ENCODE measurements around the gene PIK3CD. TPM values are rescaled to one million over a fixed set of nuclear protein-coding genes. Genes with fewer than 3 reads are reported as not detected.
A peak's percentile ranks its signal among the peaks of the same experiment; 100 is the strongest.

The PIK3CD gene
- total RNA-seq, 1 donor from 2014 or later = 1.8 TPM

DNA sequence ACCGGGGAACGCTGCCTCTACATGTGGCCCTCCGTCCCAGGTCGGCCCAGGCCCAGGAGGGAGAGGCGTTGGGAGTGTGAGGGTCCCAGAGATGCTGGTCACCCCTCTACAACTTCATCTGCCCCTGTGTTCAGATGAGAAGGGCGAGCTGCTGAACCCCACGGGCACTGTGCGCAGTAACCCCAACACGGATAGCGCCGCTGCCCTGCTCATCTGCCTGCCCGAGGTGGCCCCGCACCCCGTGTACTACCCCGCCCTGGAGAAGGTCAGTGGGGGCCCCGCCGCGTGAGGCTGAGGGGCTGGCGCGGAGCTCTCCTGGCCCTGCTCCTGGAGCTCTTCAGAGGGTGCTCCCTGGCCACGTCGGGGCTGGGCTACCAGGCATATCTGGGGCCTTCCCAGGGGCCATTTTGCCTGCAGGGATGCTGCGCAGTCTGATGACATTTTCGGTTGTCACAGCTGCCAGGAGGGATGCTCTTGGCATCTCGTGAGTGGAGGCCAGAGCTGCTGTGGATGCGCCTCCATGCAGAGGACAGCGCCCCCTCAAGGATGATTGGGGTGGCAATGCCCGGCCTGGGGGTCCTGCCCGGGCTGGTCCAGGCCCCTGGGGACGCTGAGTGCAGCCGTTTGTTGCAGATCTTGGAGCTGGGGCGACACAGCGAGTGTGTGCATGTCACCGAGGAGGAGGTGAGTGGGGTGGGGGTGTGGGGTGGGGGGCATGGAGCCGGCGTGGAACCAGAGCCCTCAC is 68.6 kb downstream of the PIK3CD start:
- Mint-ChIP-seq H3K27ac (no peak overlapping the region), H3K4me3 (no peak overlapping the region), H3K4me1 (ENCODE audit: unreplicated experiment) (peaks cover 9% of the 10 kb centered on the region), H3K36me3 (no peaks in the 10 kb centered on the region), H3K9me3 (no peaks in the 10 kb centered on the region), H3K27me3 (no peaks in the 10 kb centered on the region)
- DNase-seq (ENCODE audit: extremely low spot score, unreplicated experiment) = no peak
- TF ChIP-seq, protein P1, sequence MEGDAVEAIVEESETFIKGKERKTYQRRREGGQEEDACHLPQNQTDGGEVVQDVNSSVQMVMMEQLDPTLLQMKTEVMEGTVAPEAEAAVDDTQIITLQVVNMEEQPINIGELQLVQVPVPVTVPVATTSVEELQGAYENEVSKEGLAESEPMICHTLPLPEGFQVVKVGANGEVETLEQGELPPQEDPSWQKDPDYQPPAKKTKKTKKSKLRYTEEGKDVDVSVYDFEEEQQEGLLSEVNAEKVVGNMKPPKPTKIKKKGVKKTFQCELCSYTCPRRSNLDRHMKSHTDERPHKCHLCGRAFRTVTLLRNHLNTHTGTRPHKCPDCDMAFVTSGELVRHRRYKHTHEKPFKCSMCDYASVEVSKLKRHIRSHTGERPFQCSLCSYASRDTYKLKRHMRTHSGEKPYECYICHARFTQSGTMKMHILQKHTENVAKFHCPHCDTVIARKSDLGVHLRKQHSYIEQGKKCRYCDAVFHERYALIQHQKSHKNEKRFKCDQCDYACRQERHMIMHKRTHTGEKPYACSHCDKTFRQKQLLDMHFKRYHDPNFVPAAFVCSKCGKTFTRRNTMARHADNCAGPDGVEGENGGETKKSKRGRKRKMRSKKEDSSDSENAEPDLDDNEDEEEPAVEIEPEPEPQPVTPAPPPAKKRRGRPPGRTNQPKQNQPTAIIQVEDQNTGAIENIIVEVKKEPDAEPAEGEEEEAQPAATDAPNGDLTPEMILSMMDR (conservative IDR thresholded peaks at IDR 0.05) = no peak

DNA sequence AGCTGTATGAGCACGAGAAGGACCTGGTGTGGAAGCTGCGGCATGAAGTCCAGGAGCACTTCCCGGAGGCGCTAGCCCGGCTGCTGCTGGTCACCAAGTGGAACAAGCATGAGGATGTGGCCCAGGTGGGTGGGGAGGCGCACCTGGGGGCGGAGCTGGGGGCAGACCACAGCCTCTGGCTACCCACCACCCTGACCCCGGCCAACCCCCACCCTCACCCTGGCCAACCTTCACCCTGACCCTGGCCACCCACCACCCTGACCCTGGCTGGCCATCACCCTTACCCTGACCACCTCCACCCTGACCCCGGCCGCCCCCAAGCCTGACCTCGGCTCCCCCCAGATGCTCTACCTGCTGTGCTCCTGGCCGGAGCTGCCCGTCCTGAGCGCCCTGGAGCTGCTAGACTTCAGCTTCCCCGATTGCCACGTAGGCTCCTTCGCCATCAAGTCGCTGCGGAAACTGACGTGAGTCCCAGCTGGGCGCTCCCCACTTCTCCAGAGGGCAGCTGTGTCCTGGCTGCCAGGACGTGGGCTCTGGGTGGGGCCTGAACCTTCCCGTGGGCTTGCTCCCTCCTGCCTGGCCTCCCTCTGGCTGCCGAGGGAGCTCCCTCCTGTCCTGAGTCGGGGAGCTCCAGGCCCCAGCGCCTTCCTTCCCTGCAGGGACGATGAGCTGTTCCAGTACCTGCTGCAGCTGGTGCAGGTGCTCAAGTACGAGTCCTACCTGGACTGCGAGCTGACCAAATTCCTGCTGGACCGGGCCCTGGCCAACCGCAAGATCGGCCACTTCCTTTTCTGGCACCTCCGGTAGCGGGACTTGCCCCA is 69.5 kb downstream of the PIK3CD start:
- no peak for DNase-seq (ENCODE audit: extremely low spot score, unreplicated experiment)
- Mint-ChIP-seq H3K4me3 (no peak overlapping the region), H3K36me3 (no peaks in the 10 kb centered on the region), H3K27me3 (no peaks in the 10 kb centered on the region), H3K4me1 (ENCODE audit: unreplicated experiment) (peaks cover 9% of the 10 kb centered on the region), H3K9me3 (no peaks in the 10 kb centered on the region), H3K27ac (no peak overlapping the region)
- TF ChIP-seq, protein P1 (conservative IDR thresholded peaks at IDR 0.05) = no peak

DNA sequence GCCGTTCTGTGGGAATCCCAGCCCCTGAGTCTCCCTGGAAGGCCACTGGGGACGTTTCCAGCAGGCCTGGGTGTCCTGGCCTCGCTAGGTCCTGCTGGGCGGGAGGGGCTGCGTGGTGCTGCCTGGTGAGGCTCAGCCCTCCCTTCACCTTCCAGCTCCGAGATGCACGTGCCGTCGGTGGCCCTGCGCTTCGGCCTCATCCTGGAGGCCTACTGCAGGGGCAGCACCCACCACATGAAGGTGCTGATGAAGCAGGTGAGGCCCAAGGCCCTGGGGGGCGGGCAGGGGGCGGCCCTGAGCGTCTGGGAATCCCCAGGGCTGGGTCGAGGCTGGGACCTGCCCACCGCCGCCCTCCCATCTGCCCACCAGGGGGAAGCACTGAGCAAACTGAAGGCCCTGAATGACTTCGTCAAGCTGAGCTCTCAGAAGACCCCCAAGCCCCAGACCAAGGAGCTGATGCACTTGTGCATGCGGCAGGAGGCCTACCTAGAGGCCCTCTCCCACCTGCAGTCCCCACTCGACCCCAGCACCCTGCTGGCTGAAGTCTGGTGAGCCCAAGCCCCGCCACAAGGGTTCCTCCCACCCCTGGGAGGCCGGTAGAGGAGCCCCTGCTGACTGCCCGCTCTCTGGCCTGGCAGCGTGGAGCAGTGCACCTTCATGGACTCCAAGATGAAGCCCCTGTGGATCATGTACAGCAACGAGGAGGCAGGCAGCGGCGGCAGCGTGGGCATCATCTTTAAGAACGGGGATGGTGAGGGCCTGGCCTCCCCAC is 70.3 kb downstream of the PIK3CD start:
- no peak overlapping the region for H3K27ac Mint-ChIP-seq
- TF ChIP-seq, protein P1 (conservative IDR thresholded peaks at IDR 0.05) = peak; percentile 85
- peaks cover 9% of the 10 kb centered on the region for H3K4me1 Mint-ChIP-seq (ENCODE audit: unreplicated experiment)
- DNase-seq (ENCODE audit: extremely low spot score, unreplicated experiment) = no peak
- H3K4me3 Mint-ChIP-seq = no peak overlapping the region
- H3K36me3 Mint-ChIP-seq = no peaks in the 10 kb centered on the region
- H3K9me3 Mint-ChIP-seq = no peaks in the 10 kb centered on the region
- H3K27me3 Mint-ChIP-seq = no peaks in the 10 kb centered on the region

DNA sequence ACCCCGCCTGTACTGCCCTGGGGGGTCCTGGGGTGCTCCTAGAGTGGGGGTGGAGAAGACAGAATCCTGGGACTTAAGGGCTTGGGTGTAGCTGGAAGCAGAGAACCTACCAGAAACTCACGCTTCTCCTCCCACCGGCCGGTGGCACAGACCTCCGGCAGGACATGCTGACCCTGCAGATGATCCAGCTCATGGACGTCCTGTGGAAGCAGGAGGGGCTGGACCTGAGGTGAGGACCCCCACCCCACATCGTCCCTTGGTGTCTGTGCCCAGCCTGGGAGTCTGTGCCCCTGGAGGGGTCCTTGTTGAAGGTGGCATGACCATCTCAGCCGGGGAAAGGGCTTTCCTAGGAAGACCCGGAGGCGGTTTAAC is 70.8 kb downstream of the PIK3CD start:
- Mint-ChIP-seq H3K27ac (no peak overlapping the region), H3K27me3 (no peaks in the 10 kb centered on the region), H3K9me3 (no peaks in the 10 kb centered on the region), H3K36me3 (no peaks in the 10 kb centered on the region), H3K4me3 (no peak overlapping the region), H3K4me1 (ENCODE audit: unreplicated experiment) (peaks cover 8% of the 10 kb centered on the region)
- TF ChIP-seq, protein P1 (conservative IDR thresholded peaks at IDR 0.05) = no peak
- no peak for DNase-seq (ENCODE audit: extremely low spot score, unreplicated experiment)

DNA sequence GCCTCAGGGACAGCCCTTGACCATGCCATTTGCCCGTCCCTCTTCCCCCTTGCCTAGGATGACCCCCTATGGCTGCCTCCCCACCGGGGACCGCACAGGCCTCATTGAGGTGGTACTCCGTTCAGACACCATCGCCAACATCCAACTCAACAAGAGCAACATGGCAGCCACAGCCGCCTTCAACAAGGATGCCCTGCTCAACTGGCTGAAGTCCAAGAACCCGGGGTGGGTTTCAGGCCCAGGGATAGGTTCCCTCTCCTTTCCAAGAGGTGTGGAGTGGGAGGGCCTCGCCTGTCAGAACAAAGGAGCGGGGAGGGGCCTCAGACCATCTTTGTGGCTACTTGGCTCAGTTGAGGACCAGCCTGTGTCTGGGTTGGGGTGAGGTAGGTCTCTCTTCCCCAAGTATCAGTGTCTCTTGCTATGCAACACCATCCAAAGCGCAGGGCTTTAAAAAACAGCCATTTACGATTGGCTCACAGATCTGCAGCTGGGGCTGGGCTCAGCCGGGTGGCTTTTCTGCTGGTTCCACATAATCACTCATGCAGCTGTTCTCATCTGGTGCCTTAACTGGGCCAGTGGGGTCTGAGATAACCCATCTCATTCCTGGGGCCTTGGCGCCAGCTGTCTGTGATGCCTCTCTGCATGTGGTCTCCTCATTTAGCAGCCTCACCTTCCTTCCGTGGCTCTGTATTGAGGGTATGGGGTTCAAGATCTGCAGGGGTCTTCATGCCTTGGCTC is 71.7 kb downstream of the PIK3CD start:
- no peak for DNase-seq (ENCODE audit: extremely low spot score, unreplicated experiment)
- no peaks in the 10 kb centered on the region for H3K36me3 Mint-ChIP-seq
- no peak overlapping the region for H3K4me3 Mint-ChIP-seq

More for the DNA sequence above, 71.7 kb downstream of the PIK3CD start:
- no peaks in the 10 kb centered on the region for H3K4me1 Mint-ChIP-seq (ENCODE audit: unreplicated experiment)
- no peaks in the 10 kb centered on the region for H3K9me3 Mint-ChIP-seq
- TF ChIP-seq, protein P1 (conservative IDR thresholded peaks at IDR 0.05) = no peak
- H3K27me3 Mint-ChIP-seq = no peaks in the 10 kb centered on the region
- H3K27ac Mint-ChIP-seq = no peak overlapping the region

Data from type B pancreatic cell (in vitro differentiated cells).